CD1c-positive myeloid dendritic cell (primary cell): ENCODE data around the gene DYNLT4.
A peak's percentile ranks its signal among the peaks of the same experiment; 100 is the strongest.
"Not testable (repeated sequence)": the region's sequence is repeated elsewhere in the genome, so short reads cannot be mapped to it uniquely, and the experiment has no call there.

Experiments
- DNase-seq: peaks from one replicate; pipeline ENCODE4 v3.0.0-alpha.2; 2016; ENCODE audit errors: extremely low spot score

Gene DYNLT4

DNA sequence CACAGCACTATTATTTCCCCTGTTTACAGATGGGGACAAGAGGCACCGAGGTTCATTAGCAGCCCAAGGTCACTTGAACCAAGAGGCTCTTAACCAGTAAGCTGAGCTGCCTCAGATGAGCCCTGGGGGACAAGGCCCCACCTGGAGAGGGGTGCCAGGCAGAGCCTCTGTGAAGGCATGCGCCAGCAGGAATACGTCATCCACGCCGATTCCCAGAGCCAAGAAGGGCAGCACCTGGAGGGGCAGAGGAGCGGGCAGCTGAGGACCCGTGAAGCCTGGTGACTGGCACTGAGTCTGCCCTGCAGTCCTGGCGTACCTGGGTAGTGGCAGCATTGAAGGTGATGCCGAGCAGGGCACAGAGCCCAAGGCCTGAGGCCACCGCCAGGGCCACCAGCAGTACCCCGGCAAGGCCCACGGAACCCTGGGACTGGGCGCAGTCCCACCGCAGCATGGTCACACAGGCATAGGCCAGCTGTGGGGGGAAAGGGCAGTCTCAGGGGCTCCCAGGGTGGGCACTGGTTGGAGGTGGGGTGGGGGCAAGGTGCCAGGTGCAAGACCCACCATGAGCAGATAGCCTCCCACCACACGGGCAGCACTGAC, 21.8 kb upstream of the DYNLT4 start:
- DNase-seq = no peak

DNA sequence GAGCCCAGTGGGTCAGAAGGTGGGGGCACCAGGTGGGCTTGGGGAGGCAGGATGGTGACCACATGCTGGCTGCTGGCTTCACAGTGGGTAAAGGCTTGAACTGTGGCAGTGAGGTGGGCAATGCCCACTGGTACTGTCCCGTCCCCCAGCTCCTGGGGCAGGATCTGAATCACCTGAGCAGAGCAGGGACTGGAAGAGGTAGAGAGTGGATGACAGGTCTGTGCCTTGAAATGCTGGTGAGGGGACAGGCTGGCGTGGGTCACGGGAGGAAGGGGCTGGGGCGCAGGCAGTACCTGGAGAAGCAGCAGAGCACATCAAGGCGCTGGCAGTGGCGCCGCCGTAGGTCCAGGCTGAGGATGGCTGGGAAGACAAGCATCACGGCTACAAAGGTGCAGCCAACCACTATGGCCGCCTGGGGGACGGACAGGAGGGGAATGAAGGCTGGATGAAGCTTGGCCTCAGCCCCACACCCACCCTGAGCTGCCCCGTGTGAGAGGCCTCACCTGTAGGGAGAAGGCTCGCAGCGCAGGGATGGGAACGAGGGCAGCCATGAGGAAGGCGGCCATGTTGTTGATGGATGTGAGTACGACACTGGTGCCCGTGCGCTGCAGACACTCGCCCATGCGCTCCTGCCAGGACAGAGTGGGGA, 21.0 kb upstream of the DYNLT4 start:
- no peak for DNase-seq

GRCh38 chr1:44827197-44828002, 20.2 kb upstream of the DYNLT4 start:
- DNase-seq = no peak

GRCh38 chr1:44826375-44827196, 19.4 kb upstream of the DYNLT4 start:
- DNase-seq = peak; percentile 92

DNA sequence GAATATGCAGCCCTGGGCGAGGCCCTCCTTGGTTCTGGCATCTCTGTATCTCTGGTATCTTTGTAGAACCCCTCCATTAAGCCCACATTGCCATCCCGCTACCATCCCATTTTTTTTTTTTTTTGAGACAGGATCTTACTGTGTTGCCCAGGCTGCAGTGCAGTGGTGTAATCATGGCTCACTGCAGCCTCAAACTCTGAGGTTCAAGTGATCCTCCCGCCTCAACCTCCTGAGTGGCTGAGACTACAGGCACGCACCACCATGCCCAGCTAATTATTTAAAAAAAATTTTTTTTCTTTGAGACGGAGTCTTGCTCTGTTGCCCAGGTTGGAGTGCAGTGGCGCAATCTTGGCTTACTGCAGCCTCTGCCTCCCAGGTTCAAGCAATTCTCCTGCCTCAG, 17.2 kb upstream of the DYNLT4 start:
- DNase-seq = not testable (repeated sequence)

- DNase-seq = no peak
These were observed 15.9 kb upstream of the DYNLT4 start for GRCh38 chr1:44822981-44823451.

GRCh38 chr1:44822131-44822701, 15.1 kb upstream of the DYNLT4 start:
- DNase-seq = no peak

GRCh38 chr1:44821240-44821715, 14.1 kb upstream of the DYNLT4 start:
- no peak for DNase-seq

GRCh38 chr1:44820328-44821239, 13.4 kb upstream of the DYNLT4 start:
- DNase-seq = no peak

DNA sequence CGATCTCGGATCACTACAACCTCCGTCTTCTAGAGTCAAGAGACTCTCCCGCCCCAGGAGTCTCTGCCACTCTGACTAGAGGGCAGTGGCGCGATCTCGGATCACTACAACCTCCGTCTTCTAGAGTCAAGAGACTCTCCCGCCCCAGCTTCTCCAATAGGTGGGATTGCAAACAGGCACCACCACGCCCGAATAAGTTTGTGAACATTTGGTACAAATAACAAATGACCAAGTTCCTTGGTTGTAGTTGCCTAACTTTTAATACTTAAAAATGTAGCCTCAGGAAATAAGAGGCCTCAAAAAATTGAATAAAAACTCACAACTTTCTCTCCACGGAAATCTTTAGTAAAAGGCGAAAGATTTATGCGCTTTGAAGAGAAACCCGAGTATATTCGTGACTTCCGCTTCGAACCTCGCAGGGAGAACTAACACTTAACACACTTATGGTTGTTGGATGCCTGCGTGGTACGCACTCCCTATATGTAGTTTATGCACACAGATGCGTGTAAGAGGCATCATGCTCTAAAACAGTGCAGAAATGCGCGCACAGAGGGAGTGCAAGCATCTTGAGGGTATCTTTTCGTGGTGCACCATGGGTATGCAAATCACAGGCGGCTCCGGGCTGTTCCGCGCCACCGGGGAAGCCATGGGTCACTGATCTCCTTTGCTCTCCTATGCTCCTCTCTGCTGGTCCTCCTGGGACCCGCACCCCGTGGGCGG, 12.6 kb upstream of the DYNLT4 start:
- DNase-seq = peak; percentile 94

- DNase-seq = no peak
These were observed 12.1 kb upstream of the DYNLT4 start for GRCh38 chr1:44819196-44819607.

DNA sequence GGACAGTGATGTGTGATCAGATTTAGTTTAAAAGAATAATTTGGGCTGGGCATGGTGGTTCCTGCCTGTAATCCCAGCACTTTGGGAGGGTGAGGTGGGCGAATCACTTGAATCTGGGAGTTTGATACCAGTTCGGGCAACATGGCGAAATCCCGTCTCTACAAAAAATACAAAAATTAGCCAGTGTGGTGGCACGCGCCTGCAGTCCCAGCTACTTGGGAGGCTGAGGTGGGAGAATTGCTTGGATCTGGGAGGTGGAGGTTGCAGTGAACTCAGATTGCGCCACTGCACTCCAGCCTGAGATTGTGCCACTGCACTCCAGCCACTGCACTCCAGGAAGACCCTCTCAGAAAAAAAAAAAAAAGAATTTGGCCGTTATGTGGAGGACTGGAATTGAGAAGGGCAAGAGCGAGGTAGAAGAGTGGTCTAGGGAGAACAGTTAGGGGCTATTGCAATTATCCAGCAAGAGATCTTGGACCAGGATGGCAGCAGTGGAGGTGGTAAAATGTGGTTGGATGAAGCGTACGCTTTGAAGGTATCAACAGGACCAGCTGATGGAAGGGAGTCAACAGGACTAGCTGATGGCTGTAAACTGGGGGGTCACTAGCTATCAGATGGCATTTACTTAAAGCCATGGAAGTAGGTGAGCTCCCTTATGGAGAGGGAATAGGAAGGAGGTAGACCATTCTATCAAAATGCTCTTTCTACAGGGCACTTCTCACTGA, 10.8 kb upstream of the DYNLT4 start:
- no peak for DNase-seq

DNA sequence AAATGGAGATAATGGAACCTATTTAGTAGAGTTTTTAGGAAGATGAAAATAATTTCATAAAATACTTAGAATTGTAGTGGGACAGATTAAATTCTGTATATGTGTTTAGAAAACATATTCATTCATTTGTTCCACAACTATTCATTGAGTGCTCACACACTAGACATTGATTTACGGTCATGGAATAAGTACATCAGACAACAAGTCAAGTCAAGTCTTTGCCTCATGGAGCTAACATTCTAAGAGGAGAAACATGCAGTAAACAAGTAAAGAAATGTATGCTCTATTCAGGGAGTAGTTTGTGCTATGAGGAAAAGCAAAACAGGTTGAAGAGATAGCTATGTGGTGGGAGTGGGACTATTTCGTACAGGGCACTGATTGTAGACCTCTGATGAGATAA, 10.2 kb upstream of the DYNLT4 start:
- no peak for DNase-seq

- not testable (repeated sequence) for DNase-seq
These were observed 8.8 kb upstream of the DYNLT4 start for GRCh38 chr1:44815926-44816325.

DNA sequence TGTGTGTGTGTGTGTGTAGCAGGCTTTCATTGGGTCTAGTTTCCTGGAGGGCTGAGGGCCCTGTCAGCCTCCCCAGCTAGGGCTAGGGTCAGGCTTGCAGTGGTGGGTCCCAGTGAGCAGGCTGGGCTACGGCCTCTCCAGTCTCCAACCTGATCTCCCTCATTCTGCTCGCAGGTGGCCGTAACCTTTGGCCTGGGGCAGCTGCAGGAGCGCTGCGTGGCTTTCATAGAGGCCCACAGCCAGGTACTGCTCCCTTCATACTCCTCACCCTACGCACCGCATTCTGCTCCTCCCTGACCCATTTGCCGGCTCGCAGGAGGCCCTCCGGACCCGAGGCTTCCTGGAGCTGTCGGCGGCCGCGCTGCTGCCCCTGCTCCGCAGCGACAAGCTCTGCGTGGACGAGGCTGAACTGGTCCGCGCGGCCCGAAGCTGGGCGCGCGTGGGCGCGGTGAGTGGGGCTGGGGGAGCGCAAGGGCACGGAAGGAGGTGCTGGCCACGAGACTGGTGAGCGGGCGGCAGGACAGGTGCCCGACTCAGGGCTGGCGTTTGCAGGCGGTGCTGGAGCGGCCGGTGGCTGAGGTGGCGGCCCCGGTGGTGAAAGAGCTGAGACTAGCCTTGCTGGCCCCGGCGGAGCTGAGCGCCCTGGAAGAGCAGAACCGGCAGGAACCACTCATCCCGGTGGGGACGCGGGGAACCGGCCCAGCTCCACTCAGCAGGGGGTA, 5.8 kb upstream of the DYNLT4 start:
- DNase-seq = no peak

DNA sequence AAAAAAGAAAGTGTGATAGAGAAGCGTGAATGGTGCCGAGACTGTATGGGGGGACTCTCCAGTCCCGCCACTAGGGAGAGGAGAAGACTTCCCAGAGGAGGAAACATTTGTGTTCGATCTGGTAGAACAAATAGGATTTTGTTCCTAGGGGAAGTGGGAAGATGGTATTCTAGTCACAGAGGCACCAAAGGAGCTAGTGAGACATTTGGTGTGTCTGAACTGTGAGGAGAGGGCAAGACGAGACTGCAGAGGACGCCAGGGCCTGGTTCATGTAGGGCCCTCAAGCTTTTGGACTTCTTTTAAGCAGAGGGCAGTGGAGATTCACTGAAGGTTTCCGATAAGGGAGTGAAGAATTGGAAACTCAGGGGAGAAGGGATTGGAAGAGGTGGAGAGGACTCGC, 4.1 kb upstream of the DYNLT4 start:
- DNase-seq = peak; percentile 23

DNA sequence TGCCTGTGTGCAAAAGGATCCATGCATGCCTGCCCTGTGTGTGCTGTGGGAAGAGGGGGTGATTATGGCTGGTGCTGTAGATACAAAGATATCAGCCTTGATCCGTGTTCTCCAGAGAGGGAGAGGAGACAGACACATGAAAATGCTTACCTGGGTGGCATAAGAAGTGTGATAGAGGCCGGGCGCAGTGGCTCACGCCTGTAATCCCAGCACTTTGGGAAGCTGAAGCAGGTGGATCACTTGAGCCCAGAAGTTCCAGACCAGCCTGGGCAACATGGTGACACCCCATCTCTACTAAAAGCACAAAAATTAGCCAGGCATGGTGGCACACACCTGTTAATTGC, 3.6 kb upstream of the DYNLT4 start:
- DNase-seq = not testable (repeated sequence)

DNA sequence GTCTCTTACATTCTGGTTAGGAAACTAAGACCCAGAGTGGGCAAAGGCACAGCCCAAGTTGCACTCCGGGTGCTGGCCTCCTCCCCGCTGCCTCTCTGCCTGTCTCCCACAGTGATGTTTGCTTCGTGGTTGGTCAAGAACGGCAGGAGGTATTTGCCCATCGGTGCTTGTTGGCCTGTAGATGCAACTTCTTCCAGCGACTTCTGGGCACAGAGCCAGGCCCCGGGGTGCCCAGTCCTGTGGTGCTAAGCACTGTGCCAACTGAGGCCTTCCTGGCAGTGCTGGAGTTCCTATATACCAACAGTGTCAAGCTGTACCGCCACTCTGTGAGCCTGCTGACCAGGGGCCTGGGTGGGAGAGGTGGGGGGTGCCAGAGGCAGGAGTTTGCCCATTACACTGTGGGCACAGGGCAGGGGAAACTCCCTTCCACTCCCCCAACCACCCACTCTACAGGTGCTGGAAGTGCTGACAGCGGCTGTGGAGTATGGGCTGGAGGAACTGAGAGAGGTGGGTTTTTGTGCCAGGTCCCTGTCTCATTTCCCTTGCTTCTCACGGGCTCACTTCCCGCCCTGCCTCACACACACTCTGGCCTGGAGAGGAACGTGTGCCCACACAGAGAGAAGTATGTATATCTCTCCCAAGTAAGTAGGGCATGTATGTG, 3.1 kb upstream of the DYNLT4 start:
- peak; percentile 91 for DNase-seq
